Measurements from ENCODE around the gene ARMC10. TPM values are rescaled to one million over a fixed set of nuclear protein-coding genes. Genes with fewer than 3 reads are reported as not detected.

ARMC10 gene
- polyA plus RNA-seq, 1 donor from 2014 or later, result 28.8 TPM

- Histone ChIP-seq H3F3A (ENCODE audit: insufficient read depth, low read length, poor library complexity, severe bottlenecking) (no peaks in the 10 kb centered on the region), H3K9ac (ENCODE audit: low read length) (no peak overlapping the region), H4K20me1 (ENCODE audit: insufficient read depth) (no peaks in the 10 kb centered on the region), H3K4me2 (ENCODE audit: low read length) (no peak overlapping the region), H3K36me3 (ENCODE audit: insufficient read depth, low read length) (peaks cover 8% of the 10 kb centered on the region), H3K79me2 (replicated peaks; ENCODE audit: insufficient read depth, low read length) (no peaks in the 10 kb centered on the region), H3K4me3 (ENCODE audit: low read length) (no peak overlapping the region), H3K9me2 (ENCODE audit: insufficient read depth, low read length) (no peaks in the 10 kb centered on the region), H2AFZ (ENCODE audit: low read depth, low read length) (no peak overlapping the region), H3K9me3 (ENCODE audit: low read length) (no peaks in the 10 kb centered on the region), H3K27me3 (ENCODE audit: insufficient read depth, low read depth, low read length) (no peaks in the 10 kb centered on the region), H3K27ac (ENCODE audit: low read length) (no peak overlapping the region)
- TF ChIP-seq EZH2 (IDR thresholded peaks at IDR 0.05; ENCODE audit: borderline replicate concordance, insufficient read depth, low read length, poor library complexity, severe bottlenecking) (no peak), EP300 (conservative IDR thresholded peaks at IDR 0.05; ENCODE audit: poor library complexity, severe bottlenecking) (no peak), CTCF (IDR thresholded peaks at IDR 0.05; ENCODE audit: poor library complexity, severe bottlenecking) (no peak), RAD21 (conservative IDR thresholded peaks at IDR 0.05) (no peak), MXI1 (conservative IDR thresholded peaks at IDR 0.05; ENCODE audit: poor library complexity, severe bottlenecking) (no peak), TAF1 (IDR thresholded peaks at IDR 0.05; ENCODE audit: low read depth) (no peak), POLR2AphosphoS5 (IDR thresholded peaks at IDR 0.05) (no peak), REST (IDR thresholded peaks at IDR 0.05; ENCODE audit: borderline replicate concordance) (no peak), SMC3 (conservative IDR thresholded peaks at IDR 0.05; ENCODE audit: poor library complexity) (no peak)
These were observed 25.4 kb downstream of the ARMC10 start for GRCh38 chr7:103100348-103100747.

GRCh38 chr7:103101543-103101942 lies 26.6 kb downstream of the ARMC10 start:
- Histone ChIP-seq H3K9ac (ENCODE audit: low read length) (no peak overlapping the region), H3K36me3 (ENCODE audit: insufficient read depth, low read length) (peaks cover 8% of the 10 kb centered on the region), H3K27ac (ENCODE audit: low read length) (no peak overlapping the region), H3K79me2 (replicated peaks; ENCODE audit: insufficient read depth, low read length) (no peaks in the 10 kb centered on the region), H3F3A (ENCODE audit: insufficient read depth, low read length, poor library complexity, severe bottlenecking) (no peaks in the 10 kb centered on the region), H3K9me3 (ENCODE audit: low read length) (no peaks in the 10 kb centered on the region), H3K4me3 (ENCODE audit: low read length) (no peak overlapping the region), H4K20me1 (ENCODE audit: insufficient read depth) (no peaks in the 10 kb centered on the region), H3K9me2 (ENCODE audit: insufficient read depth, low read length) (no peaks in the 10 kb centered on the region), H2AFZ (ENCODE audit: low read depth, low read length) (no peak overlapping the region), H3K27me3 (ENCODE audit: insufficient read depth, low read depth, low read length) (no peaks in the 10 kb centered on the region), H3K4me2 (ENCODE audit: low read length) (no peak overlapping the region)
- no peak for TF ChIP-seq CTCF (IDR thresholded peaks at IDR 0.05; ENCODE audit: poor library complexity, severe bottlenecking)
- TF ChIP-seq SMC3 (conservative IDR thresholded peaks at IDR 0.05; ENCODE audit: poor library complexity), result no peak
